HG03565 (cell line): ENCODE measurements around the gene CDC20B.
"Not testable (repeated sequence)": the region's sequence is repeated elsewhere in the genome, so short reads cannot be mapped to it uniquely, and the experiment has no call there.

ENCODE experiments used
- ATAC-seq: cut with Tn5 transposase; IDR thresholded peaks from one replicate; pipeline ENCODE4 v1.9.1; 2021; ENCODE audit warnings: mild to moderate bottlenecking, moderate library complexity; ENCODE audit not compliant: unreplicated experiment

Gene CDC20B

DNA sequence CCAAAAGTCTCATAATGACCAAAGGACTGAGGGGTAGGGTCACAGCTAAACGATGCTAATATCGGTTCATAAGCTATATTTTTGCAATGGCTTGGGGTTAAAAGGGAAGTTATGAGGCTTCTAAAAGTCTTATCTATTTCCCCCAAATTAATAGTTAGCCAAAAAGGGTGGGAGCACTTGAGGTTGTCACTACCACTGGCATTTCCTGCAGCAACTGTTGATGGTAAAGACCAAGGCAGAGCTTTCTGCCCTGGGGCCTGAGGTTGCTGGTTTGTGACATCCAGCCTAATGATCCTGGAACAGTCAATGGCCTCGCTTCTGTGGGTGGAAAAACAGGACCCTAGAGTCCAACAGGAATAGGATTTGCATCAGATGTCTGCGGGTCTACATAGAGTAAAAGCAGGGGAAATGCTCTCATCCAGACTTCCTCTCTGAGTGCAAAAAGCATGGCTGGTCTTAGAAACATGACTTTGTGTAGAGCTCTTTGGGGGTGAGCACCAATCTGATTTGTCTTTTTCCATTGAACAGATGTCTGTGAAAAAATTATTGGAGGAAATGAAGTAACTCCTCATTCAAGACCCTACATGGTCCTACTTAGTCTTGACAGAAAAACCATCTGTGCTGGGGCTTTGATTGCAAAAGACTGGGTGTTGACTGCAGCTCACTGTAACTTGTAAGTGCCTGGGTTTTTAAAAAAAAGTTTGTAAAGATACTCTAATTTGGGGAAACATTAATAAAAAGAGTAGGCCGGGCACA is 67.9 kb downstream of the CDC20B start:
- no peak for ATAC-seq

DNA sequence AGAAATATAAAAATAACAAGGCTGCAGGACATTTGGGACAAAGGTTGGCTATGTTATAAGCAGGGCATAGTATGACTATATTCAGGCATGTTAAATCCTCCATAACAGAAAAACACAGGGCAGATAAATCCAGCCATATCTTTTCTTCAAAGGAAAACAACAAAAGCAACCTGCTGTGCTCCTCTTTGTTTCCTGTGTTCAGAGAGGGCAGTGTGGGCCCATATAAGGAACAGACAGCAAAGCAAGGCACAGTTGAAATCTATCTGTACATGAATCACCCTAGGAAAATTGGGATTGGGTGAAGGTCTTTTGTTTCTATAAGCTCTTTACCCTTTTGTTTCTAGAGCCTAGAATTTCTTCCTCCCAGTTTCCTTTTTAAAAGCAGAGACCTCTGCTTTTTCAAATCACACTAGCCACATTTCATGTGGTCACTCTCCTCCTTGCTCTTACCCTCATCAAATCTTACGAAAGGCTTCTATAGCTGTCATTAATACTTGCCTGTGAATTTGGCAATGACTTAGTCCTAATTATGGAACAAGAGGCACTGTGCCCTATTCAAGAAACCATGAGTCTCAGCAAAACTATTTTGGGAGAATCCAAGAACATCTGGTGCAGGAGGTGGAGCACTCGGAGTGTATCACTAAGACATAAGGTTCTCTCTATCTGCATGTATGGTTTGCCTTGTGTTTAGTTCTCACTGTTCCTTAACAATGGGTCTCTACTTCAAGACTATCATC is 68.8 kb downstream of the CDC20B start:
- ATAC-seq, result no peak

DNA sequence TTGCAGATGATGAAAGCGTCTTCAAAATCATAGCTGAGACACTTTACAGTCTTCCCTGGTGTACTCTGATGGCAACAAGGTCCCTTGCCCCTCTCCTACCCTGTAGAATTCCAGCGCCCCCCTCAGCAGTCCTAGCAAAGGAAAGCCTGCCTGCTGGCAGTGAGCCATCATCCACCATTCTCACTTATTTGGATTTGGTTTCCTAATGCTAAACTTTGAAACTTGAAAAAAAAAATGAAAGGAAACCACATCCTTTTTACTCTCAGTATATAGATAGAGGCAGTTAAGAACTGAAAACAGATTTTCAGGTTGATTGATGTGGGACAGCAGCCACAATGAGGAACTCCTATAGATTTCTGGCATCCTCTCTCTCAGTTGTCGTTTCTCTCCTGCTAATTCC is 70.6 kb downstream of the CDC20B start, which contains the start of gene GZMA:
Gene GZMA (plus strand): TSS at position 299 of the 400 bp plus-strand sequence. CDS start 37 bp downstream, at position 336.
- no peak for ATAC-seq

DNA sequence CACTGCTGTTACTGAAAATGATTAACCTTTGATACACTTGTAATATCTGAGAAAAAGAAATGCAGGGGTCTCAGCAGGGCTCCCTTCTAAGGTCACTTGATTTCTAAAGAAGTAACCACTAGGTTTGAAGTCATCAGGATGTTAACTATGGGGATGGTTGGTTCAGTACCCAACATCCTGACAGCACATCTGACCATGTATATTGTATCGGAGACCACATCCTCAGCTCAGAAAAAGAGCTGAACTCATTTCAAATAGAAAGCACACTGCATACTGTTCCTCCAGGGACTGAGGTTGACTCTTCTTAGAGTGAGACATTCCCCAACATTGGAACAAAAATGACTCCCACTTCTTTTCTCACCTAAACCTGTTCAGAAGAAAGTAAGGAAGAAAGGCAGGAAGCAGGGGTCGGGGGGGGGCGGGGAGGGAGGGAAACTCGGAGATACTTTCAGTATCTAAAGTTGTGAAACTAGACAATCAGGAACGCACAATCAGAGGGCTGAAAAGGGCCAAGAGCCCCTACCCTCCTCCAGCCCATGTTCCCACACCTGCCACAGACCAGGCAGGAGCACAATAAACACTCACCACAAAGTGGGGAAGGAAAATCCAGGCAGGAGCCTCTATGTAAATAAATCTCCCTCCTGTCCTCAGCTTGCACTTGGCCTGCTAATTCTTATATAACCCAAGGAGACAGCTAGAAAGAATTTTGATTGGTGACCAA is 71.3 kb downstream of the CDC20B start:
- no peak for ATAC-seq

DNA sequence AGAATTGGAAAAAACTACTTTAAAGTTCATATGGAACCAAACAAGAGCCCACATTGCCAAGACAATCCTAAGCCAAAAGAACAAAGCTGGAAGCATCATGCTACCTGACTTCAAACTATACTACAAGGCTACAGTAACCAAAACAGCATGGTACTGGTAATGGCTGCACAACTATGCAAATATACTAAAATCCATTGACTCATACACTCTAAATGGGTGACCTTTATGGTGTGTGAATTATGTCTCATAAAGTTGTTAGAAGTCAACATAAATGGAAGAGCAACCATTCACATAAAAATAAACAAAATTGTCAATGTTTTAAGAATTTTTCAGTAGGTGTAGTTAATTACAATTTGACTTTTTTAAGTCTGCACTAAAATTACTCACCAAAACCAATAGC is 71.8 kb downstream of the CDC20B start:
- not testable (repeated sequence) for ATAC-seq

DNA sequence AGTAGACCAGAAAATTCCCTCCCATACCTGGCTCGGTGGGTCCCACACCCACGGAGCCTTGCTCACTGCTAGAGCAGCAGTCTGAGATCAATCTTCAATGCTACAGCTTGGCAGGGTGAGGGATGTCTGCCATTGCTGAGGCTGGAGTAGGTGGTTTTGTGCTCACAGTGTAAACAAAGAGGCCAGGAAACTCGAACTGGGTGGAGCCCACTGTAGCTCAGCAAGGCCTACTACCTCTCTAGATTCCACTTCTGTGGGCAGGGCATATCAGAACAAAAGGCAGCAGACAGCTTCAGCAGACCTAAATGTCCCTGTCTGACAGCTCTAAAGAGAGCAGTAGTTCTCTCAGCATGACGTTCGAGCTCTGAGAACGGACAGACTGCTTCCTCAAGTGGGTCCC is 76.1 kb downstream of the CDC20B start:
- ATAC-seq, result no peak

DNA sequence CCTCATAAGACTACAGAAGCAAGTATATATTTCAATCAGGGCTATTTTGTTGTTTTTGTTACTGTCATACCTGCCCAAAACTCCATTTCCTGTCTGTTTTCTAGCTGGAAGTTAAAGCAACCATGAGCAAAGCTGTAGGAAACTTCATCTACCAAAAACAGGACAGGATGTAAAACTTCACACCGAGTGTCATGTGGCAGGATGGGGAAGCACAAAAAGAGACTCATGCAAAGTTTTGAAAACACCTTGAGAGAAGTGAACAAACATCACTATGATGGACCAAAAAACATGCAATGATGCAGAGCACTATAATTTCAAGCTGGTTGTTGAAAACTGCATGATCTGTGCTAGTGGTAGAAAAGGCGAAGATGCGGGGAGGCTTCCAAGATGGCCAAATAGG is 76.8 kb downstream of the CDC20B start:
- no peak for ATAC-seq

DNA sequence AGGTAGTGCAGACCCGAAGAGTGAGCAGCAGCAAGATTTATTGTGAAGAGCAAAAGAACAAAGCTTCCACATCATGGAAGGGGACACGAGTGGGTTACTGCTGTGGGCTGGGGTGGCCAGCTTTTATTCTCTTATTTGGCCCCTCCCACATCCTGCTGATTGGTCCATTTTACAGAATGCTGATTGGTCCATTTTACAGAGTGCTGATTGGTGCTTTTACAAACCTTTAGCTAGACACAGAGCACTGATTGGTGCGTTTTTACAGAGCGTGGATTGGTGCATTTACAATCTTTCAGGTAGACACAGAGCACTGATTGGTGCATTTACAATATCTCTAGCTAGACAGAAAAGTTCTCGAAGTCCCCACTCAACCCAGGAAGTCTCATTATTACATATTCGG is 82.0 kb downstream of the CDC20B start:
- not testable (repeated sequence) for ATAC-seq

DNA sequence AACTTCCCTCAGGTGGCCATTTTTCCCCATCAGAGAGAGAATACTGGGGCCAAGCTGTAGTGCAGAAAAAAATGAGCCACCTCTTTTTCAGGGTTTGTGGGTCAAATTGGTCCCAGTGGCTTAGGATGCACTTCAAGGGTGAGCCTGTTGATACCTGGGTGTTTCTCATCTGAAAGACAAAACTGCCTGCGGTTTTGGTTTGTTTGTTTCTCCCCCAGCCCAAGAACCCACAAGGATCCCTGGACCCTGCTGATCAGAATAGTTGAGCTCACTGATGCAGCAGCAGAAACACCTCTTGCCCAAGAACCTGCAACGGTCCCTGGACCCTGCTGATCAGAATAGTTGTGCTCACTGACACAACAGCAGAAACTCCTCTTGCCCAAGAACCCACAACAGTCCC is 83.7 kb downstream of the CDC20B start:
- not testable (repeated sequence) for ATAC-seq

DNA sequence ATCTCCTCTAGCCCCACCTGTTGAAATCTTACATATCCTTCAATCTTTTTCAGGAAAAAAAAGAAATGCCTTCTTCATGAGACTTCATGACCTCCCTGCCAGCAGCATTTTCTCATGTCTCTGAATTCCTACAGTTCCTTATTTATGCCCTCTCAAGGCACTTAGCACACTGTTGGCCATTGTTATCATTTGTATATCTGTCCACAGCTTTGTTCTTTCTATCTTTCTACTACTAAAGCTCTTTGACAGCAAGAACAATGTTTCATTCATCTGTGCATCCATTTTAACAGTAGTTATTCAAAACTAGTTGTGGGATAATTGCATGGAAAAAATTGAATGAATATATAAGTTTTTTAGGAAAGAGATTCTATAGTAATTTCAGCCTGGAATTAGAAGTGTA is 91.4 kb downstream of the CDC20B start:
- no peak for ATAC-seq

DNA sequence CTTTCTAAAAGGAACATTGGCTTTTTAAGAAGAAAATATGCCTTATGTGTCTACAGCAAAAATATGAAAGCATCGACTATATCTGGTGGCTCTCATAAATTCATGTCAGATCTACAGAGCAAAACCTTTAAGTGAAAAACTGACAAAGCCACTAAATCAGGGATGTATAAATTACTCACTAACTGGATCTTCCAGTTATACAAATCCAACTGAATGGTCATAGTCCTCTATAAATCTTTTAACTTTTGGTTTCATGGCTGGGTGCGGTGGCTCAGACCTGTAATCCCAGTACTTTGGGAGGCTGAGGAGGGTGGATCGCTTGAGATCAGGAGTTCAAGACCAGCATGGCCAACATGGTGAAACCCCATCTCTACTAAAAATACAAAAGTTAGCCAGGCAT is 99.8 kb downstream of the CDC20B start:
- no peak for ATAC-seq

DNA sequence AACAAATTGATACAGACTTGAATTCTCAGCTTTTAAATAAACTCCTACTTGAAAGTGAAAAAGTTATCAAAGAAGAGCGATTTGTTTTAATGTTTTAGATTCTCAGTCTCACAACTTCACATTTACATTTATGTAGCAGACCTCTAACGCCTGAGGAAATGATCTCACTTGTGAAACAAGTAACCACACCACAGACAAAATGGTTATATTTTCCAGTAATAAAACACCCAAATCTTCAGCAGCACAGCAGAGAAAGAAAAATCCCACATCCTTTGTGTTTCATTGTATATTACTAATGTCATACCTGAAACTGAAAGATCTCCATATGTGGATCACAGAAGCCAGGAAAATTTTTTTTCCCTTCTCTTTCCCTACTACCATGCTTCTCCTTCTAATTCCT is 100.3 kb downstream of the CDC20B start:
- ATAC-seq, result no peak

DNA sequence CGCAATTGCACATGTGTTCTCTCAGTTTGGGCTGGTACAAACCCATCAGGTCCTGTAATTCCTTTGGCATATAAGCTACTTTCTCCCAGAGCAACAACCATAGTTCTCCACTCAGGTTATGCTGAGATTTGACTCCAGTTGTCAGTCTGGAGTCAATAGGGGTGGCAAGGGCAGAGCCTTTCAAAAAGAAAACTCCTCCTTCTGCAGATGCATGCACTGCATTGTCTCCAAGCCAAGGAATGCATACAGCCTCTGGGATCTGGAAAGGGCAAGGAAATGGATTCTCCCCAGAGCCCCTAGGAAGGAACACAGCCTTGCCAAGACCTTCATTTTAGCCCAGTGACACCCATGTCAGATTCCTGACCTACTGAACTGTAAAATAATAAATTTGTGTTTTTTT is 101.6 kb downstream of the CDC20B start:
- no peak for ATAC-seq

DNA sequence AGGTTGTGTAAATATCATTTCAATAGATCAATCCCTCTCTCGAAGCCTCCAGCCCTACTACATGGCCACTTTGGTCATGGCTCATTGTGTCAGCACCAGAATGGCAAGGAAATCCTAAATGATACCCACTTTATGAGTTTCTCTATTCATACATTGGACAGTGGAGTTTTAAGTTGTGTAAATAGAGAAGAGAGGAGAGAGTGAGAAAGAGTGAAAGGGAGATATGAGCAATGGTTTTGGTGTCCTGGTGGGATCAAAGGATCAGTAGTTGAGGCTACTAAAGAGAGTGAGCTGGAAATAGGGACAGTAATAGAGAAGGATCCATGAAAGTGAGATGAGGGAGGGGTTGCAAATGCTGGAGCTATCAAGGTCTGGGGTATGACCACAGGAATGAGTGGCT is 102.0 kb downstream of the CDC20B start:
- no peak for ATAC-seq

DNA sequence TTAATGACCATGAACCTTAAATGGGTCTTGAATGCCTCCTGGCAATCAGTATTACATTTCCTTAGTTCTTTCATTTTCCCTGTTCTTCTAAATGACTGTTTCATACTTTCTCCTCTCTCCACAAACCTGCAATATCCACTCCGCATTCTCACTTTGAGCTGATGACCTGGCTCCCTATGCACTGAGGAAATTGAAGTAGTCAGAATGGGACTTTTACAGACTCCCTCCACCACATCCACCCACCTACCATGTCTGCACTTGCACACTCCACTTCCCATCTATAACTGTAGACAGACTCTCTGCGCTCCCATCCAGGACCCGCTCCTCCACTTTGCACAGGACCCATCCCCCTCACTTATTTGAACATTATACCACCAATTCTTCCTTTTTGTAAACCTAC is 106.7 kb downstream of the CDC20B start:
- no peak for ATAC-seq

DNA sequence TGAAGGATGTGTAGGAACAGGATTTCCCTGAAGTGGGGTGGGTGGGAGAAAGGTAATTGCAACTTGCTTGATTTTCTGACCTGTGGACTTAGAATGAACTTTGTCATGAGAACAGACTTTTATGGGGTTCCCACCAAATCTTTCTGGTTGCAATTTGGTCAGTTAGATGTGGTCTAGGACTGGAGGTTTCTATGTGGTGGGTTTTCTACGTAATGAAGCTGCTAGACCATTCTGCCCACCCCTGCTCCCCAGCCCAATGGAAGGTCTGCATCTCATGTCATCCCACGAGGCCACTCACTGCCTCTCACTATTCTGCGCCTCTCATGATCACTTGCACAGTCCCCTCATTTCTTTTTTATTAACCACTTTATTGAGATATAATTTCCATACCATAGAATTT is 108.5 kb downstream of the CDC20B start:
- no peak for ATAC-seq

DNA sequence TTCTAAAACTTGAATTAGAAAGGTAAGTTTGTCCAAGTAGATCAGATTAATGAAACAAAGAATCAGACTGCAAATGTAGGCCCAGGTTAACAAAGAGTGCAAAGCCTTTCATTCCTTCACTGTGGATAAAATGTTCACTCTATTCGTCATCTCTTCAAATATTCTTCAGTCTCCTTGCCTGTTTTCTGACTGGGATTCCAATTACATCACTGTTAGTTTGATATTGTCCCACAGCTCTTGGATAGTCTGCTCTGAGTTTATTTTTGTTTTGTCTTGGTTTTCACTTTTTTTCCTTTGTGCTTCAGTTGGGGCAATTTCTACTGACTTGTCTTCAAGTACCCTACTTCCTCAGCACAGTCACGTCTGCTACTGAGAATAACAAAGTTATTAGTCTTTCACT is 109.1 kb downstream of the CDC20B start:
- ATAC-seq, result no peak

DNA sequence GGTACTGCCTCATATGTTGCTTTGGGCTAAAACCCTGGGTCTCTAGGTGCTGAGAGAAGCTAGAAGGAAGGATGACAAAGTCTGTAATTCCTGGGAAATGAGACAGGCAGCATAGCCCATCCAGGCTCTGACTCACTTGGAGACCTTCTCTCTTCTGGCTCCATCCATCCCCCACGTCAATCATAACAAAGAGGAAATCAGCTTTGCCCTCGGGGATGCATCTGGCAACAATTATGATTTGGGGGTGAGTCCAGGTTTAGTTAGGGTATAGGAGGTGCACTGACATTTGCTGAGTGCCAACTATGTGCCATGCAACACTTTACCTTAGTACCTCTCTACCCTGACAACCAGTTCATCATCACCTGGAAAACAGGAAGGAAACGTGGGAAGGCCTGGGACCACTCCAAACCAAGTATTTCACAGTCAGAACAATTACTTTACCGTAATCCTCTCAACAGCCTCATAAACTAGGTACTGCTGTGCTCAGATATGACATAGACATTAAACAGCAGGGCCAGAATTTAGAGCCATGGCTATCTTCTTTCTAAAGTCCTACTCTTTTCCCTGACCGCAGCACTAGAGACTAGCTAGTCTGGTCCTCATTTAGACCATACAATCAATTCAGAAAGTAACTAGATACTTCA is 109.6 kb downstream of the CDC20B start:
- no peak for ATAC-seq
